Lower lobe of right lung (tissue), 2 donors: ENCODE results near the gene SSBP4. TPM values are rescaled to one million over a fixed set of nuclear protein-coding genes. Genes with fewer than 3 reads are reported as not detected.

Experiments used
- ATAC-seq, 2 donors: fragments of 200-7000 bp; cut with Tn5 transposase; one replicate each; pipeline ENCODE4 v1.9.1; 2020 to 2022; ENCODE audit warnings: mild to moderate bottlenecking in 2 of 2, moderate library complexity in 2 of 2
- DNase-seq: peaks from one replicate; pipeline ENCODE4 v3.0.0-alpha.2; 2020
- H3K27ac ChIP-seq: fragments of 200-600 bp; one replicate; pipeline ENCODE4 v1.8.0; 2022
- H3K27me3 ChIP-seq: fragments of 200-600 bp; one replicate; pipeline ENCODE4 v1.8.0; 2022; ENCODE audit warnings: low read depth
- H3K36me3 ChIP-seq: fragments of 200-600 bp; one replicate; pipeline ENCODE4 v1.8.0; 2022; ENCODE audit warnings: mild to moderate bottlenecking
- H3K4me1 ChIP-seq: fragments of 200-600 bp; one replicate; pipeline ENCODE4 v1.8.0; 2022
- H3K4me3 ChIP-seq: fragments of 200-600 bp; one replicate; pipeline ENCODE4 v1.8.0; 2022; ENCODE audit warnings: mild to moderate bottlenecking
- H3K9me3 ChIP-seq: fragments of 200-600 bp; one replicate; pipeline ENCODE4 v1.8.0; 2022
- intact Hi-C: fragments of 100-400 bp; cut with DNase I; formaldehyde crosslinking; loops from one replicate; pipeline ENCODE4 v1.11.0; 2022
- total RNA-seq: library from RNA; stranded (reverse); fragmentation: NEBNext Ultra II Directional; extraction: Animal tissue kit (Norgen Biotek cat#: 25700); gene quantifications from one replicate; pipeline ENCODE4 v1.2.1, GENCODE V29; 2021
- TF ChIP-seq, protein P1 (sequence below): fragments of 200-600 bp; IDR thresholded peaks from one replicate; pipeline ENCODE4 v1.8.0; 2022; ENCODE audit warnings: antibody characterized with exemption, mild to moderate bottlenecking
- donor health status: DM: no; HTN: yes; CAD: no; lungs with severe emphysema.

Gene SSBP4
- total RNA-seq, 1 donor from 2014 or later = 65.6 TPM

DNA sequence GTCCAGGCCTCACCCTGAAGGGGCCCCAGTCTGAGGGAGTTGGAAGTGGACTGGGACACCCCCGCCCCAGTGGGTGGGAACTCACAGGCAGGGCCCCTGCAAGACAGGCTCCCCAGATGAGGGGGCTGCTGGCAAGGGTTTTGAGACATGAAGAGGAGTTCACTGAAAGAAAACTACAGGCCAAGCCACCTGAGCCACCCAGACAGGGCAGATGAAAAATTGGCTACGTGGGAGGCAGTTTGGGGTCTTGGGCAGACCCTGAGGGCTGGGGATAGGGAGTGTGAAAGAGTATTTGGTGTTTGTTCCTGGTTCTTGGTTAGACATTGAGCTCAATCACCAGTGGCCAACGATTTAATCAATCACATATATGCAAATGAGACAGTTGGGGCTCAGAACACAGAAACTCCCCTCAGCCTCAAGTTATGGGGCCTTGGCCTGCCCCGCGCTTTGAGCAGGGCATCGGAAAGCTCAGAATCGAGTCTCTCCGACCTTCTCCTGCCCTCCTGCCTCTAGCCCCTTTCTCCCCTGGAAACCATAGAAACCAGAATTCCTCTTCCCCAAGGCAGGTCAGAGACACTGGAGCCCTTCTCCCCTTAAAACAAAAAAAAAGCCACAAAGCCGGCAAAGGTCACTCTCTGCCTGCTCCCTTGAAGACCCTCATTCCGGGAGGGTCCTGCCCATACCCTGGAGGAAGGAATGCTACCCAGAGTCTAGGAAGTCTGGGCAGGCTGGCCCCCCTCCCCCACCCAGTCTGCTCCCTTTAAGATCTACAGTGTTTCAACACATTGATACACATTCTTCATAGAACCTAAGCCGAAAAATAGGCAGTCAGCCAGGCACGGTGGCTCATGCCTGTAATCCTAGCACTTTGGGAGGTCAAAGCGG is 20.1 kb downstream of the SSBP4 start:
- Histone ChIP-seq H3K4me1 (peaks cover 34% of the 10 kb centered on the region), H3K4me3 (no peak overlapping the region), H3K27ac (peak overlapping the region; percentile 65), H3K27me3 (no peaks in the 10 kb centered on the region), H3K9me3 (no peaks in the 10 kb centered on the region), H3K36me3 (peaks cover 28% of the 10 kb centered on the region)
- ATAC-seq = no peak
- no peak for DNase-seq
- TF ChIP-seq, protein P1, sequence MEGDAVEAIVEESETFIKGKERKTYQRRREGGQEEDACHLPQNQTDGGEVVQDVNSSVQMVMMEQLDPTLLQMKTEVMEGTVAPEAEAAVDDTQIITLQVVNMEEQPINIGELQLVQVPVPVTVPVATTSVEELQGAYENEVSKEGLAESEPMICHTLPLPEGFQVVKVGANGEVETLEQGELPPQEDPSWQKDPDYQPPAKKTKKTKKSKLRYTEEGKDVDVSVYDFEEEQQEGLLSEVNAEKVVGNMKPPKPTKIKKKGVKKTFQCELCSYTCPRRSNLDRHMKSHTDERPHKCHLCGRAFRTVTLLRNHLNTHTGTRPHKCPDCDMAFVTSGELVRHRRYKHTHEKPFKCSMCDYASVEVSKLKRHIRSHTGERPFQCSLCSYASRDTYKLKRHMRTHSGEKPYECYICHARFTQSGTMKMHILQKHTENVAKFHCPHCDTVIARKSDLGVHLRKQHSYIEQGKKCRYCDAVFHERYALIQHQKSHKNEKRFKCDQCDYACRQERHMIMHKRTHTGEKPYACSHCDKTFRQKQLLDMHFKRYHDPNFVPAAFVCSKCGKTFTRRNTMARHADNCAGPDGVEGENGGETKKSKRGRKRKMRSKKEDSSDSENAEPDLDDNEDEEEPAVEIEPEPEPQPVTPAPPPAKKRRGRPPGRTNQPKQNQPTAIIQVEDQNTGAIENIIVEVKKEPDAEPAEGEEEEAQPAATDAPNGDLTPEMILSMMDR = no peak
- intact Hi-C loops = no loop called here

DNA sequence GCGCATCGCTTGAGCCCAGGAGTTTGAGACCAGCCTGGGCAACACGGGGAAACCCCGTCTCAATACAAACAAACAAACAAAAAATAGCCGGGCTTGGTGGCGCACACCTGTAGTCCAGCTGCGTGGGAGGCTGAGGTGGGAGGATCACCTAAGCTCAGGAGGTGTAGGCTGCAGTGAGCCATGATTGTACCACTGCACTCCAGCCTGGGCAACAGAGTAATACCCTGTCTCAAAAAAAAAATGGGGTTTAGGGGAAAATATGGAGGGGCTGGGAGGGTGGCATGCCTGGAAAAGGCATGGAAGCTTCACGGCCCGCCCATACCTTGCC is 20.7 kb downstream of the SSBP4 start:
- intact Hi-C loops = no loop called here
- Histone ChIP-seq H3K4me1 (peaks cover 32% of the 10 kb centered on the region), H3K27ac (no peak overlapping the region), H3K9me3 (no peaks in the 10 kb centered on the region), H3K36me3 (peaks cover 34% of the 10 kb centered on the region), H3K4me3 (no peak overlapping the region), H3K27me3 (no peaks in the 10 kb centered on the region)
- ATAC-seq (no peak), DNase-seq (no peak)
- TF ChIP-seq, protein P1 = no peak

- TF ChIP-seq, protein P1 = peak; percentile 28
- no peaks in the 10 kb centered on the region for H3K9me3 ChIP-seq
- no peak overlapping the region for H3K4me3 ChIP-seq
- ATAC-seq = no peak
- no peak overlapping the region for H3K27ac ChIP-seq
- no peak for DNase-seq
- no peaks in the 10 kb centered on the region for H3K27me3 ChIP-seq
- intact Hi-C loops = no loop called here
- peaks cover 32% of the 10 kb centered on the region for H3K4me1 ChIP-seq
- H3K36me3 ChIP-seq = peaks cover 34% of the 10 kb centered on the region
Measured at GRCh38 chr19:18440415-18440877, 21.2 kb downstream of the SSBP4 start.

GRCh38 chr19:18440936-18441803 is 22.0 kb downstream of the SSBP4 start:
- no peak overlapping the region for H3K27ac ChIP-seq
- TF ChIP-seq, protein P1 = no peak
- H3K4me1 ChIP-seq = peaks cover 28% of the 10 kb centered on the region
- intact Hi-C loops = no loop called here
- H3K27me3 ChIP-seq = no peaks in the 10 kb centered on the region
- H3K9me3 ChIP-seq = no peaks in the 10 kb centered on the region
- H3K4me3 ChIP-seq = no peak overlapping the region
- H3K36me3 ChIP-seq = peaks cover 34% of the 10 kb centered on the region
- DNase-seq (no peak), ATAC-seq (no peak)

- no peak for ATAC-seq
- Histone ChIP-seq H3K9me3 (no peaks in the 10 kb centered on the region), H3K27ac (no peak overlapping the region), H3K4me1 (peaks cover 19% of the 10 kb centered on the region), H3K4me3 (no peak overlapping the region), H3K27me3 (no peaks in the 10 kb centered on the region), H3K36me3 (peaks cover 43% of the 10 kb centered on the region)
- intact Hi-C loops = no loop called here
- TF ChIP-seq, protein P1 = no peak
- DNase-seq = no peak
Measured at GRCh38 chr19:18441804-18442788, 22.9 kb downstream of the SSBP4 start.
